Small intestine (tissue), 7 donors: ENCODE data around the gene CD82. TPM values are rescaled to one million over a fixed set of nuclear protein-coding genes. Genes with fewer than 3 reads are reported as not detected.

ENCODE experiments used
- DNase-seq, 2 donors: peaks; one replicate each; pipeline versions ENCODE4 v3.0.0 to v3.0.0-alpha.2; 2013
- FAIRE-seq: peaks from 2 replicates; lab custom pipeline; 2012; peaks lifted over from hg19 to GRCh38; lab: Jason Lieb, UNC
- H3K27ac ChIP-seq, 3 donors: one replicate each; pipeline ENCODE4 v1.5.1; 2013; ENCODE audit warnings: low read length in 2 of 3, mild to moderate bottlenecking in 2 of 3, control low read depth in 1 of 3, inconsistent platforms in 1 of 3, low read depth in 1 of 3, moderate library complexity in 1 of 3
- H3K27me3 ChIP-seq, 3 donors: one replicate each; pipeline ENCODE4 v1.6.1; 2013; ENCODE audit warnings: low read length in 3 of 3, inconsistent platforms in 1 of 3; ENCODE audit not compliant: control insufficient read depth in 3 of 3, insufficient read depth in 3 of 3
- H3K36me3 ChIP-seq, 3 donors: one replicate each; pipeline ENCODE4 v1.6.1; 2013; ENCODE audit warnings: low read length in 3 of 3, inconsistent platforms in 1 of 3, low read depth in 1 of 3, mild to moderate bottlenecking in 1 of 3, moderate library complexity in 1 of 3; ENCODE audit not compliant: control insufficient read depth in 3 of 3, insufficient read depth in 2 of 3
- H3K4me1 ChIP-seq, 3 donors: one replicate each; pipeline ENCODE4 v1.6.1; 2013; ENCODE audit warnings: low read length in 2 of 3, inconsistent platforms in 1 of 3, low read depth in 1 of 3, mild to moderate bottlenecking in 1 of 3, moderate library complexity in 1 of 3; ENCODE audit not compliant: control insufficient read depth in 3 of 3, insufficient read depth in 2 of 3
- H3K4me3 ChIP-seq, 3 donors: one replicate each; pipeline ENCODE4 v1.5.1; 2013; ENCODE audit warnings: low read length in 3 of 3, control low read depth in 1 of 3, inconsistent platforms in 1 of 3, low read depth in 1 of 3, mild to moderate bottlenecking in 1 of 3, moderate library complexity in 1 of 3
- H3K9me3 ChIP-seq, 2 donors: one replicate each; pipeline ENCODE4 v1.6.1; 2013; ENCODE audit warnings: low read depth in 1 of 2, low read length in 1 of 2; ENCODE audit not compliant: control insufficient read depth in 2 of 2, insufficient read depth in 1 of 2
- WGBS, 3 donors: extraction: QIAGEN DNeasy Blood & Tissue Kit; methylation state at CpG; one replicate each; pipeline ENCODE4 v1.1.7; 2013; 5-methylcytosine and 5-hydroxymethylcytosine counted together
- polyA plus RNA-seq, 4 donors: library from polyadenylated mRNA; stranded (reverse) in 3 of 4; unstranded in 1 of 4; fragments of 200-250 nt in 3 of 4; fragments of 120-200 nt in 1 of 4; gene quantifications; one replicate each; pipeline versions ENCODE4 v1.2.1 to v1.2.3, GENCODE V29; 2013
- donor health status: healthy with polysubstance abuse.
- donor health status: control.
- donor health status: control.
- donor health status: Bipolar disorder and iron deficiency.
- donor health status: healthy.

Gene CD82
- polyA plus RNA-seq, 4 donors: 24.2 to 108 (median 69.9) TPM

GRCh38 chr11:44620328-44620725 lies 54.9 kb downstream of the CD82 start:
- H3K36me3 ChIP-seq: peaks cover 0 to 62% (median 6%) of the 10 kb centered on the region in 3 donors
- no peak for DNase-seq
- no peak for FAIRE-seq
- H3K27me3 ChIP-seq: no peaks in the 10 kb centered on the region
- WGBS, 3 donors: 85 to 96% (median 95%) methylated on average over 5 of the region's 5 CpGs
- H3K4me1 ChIP-seq: peaks cover 0 to 41% (median 3%) of the 10 kb centered on the region in 3 donors
- H3K27ac ChIP-seq: peak overlapping the region in 1 of 3 donors; percentile 75
- no peak overlapping the region for H3K4me3 ChIP-seq
- H3K9me3 ChIP-seq: no peaks in the 10 kb centered on the region

GRCh38 chr11:44621140-44621681 lies 55.7 kb downstream of the CD82 start:
- H3K36me3 ChIP-seq: peaks cover 0 to 53% (median 3%) of the 10 kb centered on the region in 3 donors
- no peaks in the 10 kb centered on the region for H3K9me3 ChIP-seq
- FAIRE-seq (no peak), DNase-seq (peak; percentile 93 to 94)
- H3K27me3 ChIP-seq: no peaks in the 10 kb centered on the region
- no peak overlapping the region for H3K4me3 ChIP-seq
- H3K4me1 ChIP-seq: peaks cover 0 to 36% (median 0%) of the 10 kb centered on the region in 3 donors
- 25 to 29% (median 28%) methylated on average over 22 to 24 of the region's 24 CpGs for WGBS, 3 donors
- H3K27ac ChIP-seq: peak overlapping the region in 1 of 3 donors; percentile 75

DNA sequence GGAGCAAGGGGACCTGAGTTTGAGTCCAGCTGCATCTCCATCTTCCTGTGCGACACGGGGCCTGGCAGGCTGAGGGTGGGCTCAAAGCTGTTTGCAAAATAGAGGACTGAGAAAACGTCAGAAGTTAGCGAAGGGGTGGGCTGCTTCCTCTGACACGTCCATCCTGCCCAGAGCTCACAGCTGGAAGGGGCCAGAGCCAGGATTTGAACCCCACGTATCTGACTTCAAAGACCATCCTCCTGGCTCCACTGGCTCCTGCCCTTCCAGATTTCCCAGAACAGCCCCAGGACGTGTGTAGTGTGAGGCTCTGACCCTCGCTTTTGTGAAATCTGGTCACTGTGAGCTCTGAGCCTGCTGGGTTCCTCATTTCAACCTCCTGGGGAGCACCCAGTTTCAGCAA lies 56.3 kb downstream of the CD82 start:
- Histone ChIP-seq H3K27me3 (no peaks in the 10 kb centered on the region), H3K27ac (no peak overlapping the region), H3K9me3 (peaks cover 0 to 3% of the 10 kb centered on the region in 2 donors), H3K36me3 (peaks cover 0 to 47% (median 0%) of the 10 kb centered on the region in 3 donors), H3K4me3 (no peak overlapping the region), H3K4me1 (peaks cover 0 to 30% (median 0%) of the 10 kb centered on the region in 3 donors)
- no peak for DNase-seq
- no peak for FAIRE-seq
- WGBS, 3 donors: 84 to 92% (median 92%) methylated on average over 8 of the region's 8 CpGs

DNA sequence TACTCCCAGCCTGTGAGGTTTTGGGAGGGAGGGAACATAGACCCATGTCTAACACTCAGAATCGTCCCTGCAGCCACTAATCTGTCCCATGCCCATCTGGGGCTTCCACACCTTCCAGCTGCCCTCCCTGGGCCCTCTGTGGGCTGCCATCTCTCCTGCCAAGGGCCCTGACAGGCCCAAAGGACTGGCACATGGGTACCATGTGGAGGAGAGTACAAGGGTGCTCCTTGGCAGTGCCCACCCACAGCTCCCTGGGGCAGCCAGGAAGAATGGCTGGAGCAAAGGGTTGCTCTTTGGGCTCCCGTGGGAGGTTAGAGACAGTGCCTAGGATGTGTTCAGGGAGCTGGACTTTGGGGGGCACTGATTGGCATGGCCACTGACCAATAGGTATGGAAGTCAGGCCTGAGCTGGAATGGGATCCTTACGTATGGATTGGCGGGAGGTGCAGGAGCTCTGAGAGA lies 56.8 kb downstream of the CD82 start:
- H3K4me1 ChIP-seq: peaks cover 0 to 30% (median 0%) of the 10 kb centered on the region in 3 donors
- H3K36me3 ChIP-seq: peaks cover 0 to 43% (median 0%) of the 10 kb centered on the region in 3 donors
- FAIRE-seq (no peak), DNase-seq (no peak)
- no peak overlapping the region for H3K4me3 ChIP-seq
- peaks cover 0 to 6% of the 10 kb centered on the region in 2 donors for H3K9me3 ChIP-seq
- no peaks in the 10 kb centered on the region for H3K27me3 ChIP-seq
- 86 to 90% (median 89%) methylated on average over 4 of the region's 4 CpGs for WGBS, 3 donors
- H3K27ac ChIP-seq: no peak overlapping the region

DNA sequence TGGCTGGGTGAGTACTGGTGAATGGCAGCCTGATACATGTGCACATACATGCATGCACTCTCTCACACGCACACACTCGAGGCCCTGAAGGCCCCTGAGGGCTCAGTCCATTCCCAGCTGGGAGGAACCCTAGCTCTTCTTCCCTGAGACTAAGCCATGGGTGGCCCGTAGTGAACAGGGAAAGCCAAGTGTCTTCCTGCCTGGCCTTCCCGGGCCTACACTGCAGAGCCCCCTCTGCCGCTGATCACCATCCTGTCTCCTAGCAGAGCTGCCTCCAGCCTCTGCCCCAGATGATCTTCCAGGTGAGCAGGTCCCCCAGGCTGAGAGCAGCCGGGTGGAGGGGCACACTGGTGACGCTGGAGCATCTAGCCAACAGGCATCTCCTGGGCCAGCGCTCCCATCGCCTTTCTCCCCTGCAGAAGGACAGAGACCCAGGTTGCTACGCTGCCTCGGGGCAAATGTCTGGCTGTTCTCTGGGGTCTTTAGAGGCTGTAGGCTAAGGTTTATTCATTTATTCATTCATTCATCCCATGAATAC lies 57.3 kb downstream of the CD82 start:
- Histone ChIP-seq H3K9me3 (peaks cover 0 to 6% of the 10 kb centered on the region in 2 donors), H3K27ac (no peak overlapping the region), H3K27me3 (no peaks in the 10 kb centered on the region), H3K36me3 (peaks cover 0 to 38% (median 0%) of the 10 kb centered on the region in 3 donors), H3K4me3 (no peak overlapping the region), H3K4me1 (peaks cover 0 to 32% (median 0%) of the 10 kb centered on the region in 3 donors)
- DNase-seq (no peak), FAIRE-seq (no peak)
- 92 to 95% (median 94%) methylated on average over 10 to 11 of the region's 11 CpGs for WGBS, 3 donors

DNA sequence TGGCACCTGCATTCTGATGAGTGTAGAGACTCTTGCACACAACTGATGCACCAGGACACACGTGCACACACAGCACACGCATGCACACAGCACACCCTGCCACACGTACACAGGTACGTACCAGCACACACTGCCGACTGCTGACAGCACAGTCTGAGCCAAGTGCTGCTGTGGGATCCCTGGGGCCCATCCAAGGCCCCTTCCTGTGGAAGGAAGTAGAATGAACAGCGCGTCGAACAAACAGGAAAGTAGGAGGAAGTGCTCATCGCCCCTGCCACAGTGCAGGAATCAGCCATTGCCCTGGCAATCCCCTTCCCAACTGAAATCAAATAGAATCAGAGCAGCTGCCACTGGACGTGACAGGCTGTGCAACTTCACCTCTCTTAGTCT lies 57.9 kb downstream of the CD82 start:
- no peaks in the 10 kb centered on the region for H3K27me3 ChIP-seq
- peaks cover 0 to 6% of the 10 kb centered on the region in 2 donors for H3K9me3 ChIP-seq
- FAIRE-seq (no peak), DNase-seq (no peak)
- 58 to 76% (median 70%) methylated on average over 10 of the region's 10 CpGs for WGBS, 3 donors
- H3K36me3 ChIP-seq: peaks cover 0 to 33% (median 0%) of the 10 kb centered on the region in 3 donors
- peak overlapping the region in 1 of 3 donors; percentile 2 for H3K27ac ChIP-seq
- H3K4me1 ChIP-seq: peaks cover 0 to 37% (median 0%) of the 10 kb centered on the region in 3 donors
- no peak overlapping the region for H3K4me3 ChIP-seq

- Histone ChIP-seq H3K27ac (peak overlapping the region in 1 of 3 donors; percentile 2), H3K9me3 (peaks cover 0 to 6% of the 10 kb centered on the region in 2 donors), H3K4me1 (peaks cover 0 to 43% (median 0%) of the 10 kb centered on the region in 3 donors), H3K27me3 (no peaks in the 10 kb centered on the region), H3K36me3 (peaks cover 0 to 27% (median 0%) of the 10 kb centered on the region in 3 donors), H3K4me3 (no peak overlapping the region)
- FAIRE-seq: no peak
- 57 to 73% (median 63%) methylated on average over 7 to 8 of the region's 8 CpGs for WGBS, 3 donors
- DNase-seq: peak in 1 of 2 donors; percentile 61
These were observed 58.4 kb downstream of the CD82 start for GRCh38 chr11:44623731-44624491.

DNA sequence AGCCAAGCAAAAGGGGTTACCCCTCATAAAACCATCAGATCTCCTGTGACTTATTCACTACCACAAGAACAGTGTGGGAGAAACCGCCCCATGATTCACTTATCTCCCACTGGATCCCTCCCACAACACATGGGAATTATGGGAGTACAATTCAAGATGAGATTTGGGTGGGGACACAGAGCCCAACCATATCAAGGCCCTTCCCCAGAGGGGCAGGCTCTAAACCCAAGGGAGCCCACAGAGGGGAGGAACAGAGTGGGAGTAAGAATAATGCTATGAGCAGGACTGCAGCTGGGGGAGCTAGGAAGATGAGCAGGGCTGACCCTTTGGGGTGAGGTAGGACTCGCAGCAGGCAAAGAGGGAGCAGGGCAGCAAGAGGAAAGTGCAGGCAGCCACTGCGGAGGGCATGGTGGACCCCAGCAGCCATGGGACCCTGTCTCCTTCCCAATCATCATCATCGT lies 59.3 kb downstream of the CD82 start:
- peaks cover 0 to 52% (median 0%) of the 10 kb centered on the region in 3 donors for H3K4me1 ChIP-seq
- FAIRE-seq (no peak), DNase-seq (no peak)
- peaks cover 0 to 6% of the 10 kb centered on the region in 2 donors for H3K9me3 ChIP-seq
- H3K27ac ChIP-seq: no peak overlapping the region
- peaks cover 0 to 21% (median 0%) of the 10 kb centered on the region in 3 donors for H3K36me3 ChIP-seq
- no peak overlapping the region for H3K4me3 ChIP-seq
- WGBS, 3 donors: 94 to 98% (median 98%) methylated on average over 4 of the region's 4 CpGs
- H3K27me3 ChIP-seq: no peaks in the 10 kb centered on the region
